Measurements from ENCODE around the gene TTR.
A peak's percentile ranks its signal among the peaks of the same experiment; 100 is the strongest.

The TTR gene

DNA sequence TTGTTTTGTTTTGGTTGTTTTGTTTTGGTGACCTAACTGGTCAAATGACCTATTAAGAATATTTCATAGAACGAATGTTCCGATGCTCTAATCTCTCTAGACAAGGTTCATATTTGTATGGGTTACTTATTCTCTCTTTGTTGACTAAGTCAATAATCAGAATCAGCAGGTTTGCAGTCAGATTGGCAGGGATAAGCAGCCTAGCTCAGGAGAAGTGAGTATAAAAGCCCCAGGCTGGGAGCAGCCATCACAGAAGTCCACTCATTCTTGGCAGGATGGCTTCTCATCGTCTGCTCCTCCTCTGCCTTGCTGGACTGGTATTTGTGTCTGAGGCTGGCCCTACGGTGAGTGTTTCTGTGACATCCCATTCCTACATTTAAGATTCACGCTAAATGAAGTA, at the start of gene TTR:
TSS of gene TTR (plus strand) at position 250 of the 400 bp plus-strand sequence. CDS start at position 276, 26 bp downstream.
- FAIRE-seq, result no peak

DNA sequence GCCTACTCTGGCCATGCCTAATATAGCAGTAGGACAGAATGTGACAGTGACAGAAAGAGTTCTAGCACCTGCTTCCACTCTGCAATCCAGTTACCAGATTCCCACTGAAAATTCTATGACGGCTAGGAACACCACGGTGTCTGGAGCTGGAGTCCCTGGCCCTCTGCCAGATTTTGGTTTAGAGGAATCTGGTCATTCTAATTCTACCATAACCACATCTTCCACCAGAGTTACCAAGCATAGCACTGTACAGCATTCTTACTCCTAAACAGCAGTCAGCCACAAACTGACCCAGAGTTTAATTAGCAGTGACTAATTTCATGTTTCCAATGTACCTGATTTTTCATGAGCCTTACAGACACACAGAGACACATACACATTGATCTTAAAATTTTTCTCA, 45.2 kb upstream of the TTR start:
- FAIRE-seq, result no peak

More for the DNA sequence above, at the start of gene TTR:
- no peak for DNase-seq (ENCODE audit: insufficient read length, low spot score)

DNA sequence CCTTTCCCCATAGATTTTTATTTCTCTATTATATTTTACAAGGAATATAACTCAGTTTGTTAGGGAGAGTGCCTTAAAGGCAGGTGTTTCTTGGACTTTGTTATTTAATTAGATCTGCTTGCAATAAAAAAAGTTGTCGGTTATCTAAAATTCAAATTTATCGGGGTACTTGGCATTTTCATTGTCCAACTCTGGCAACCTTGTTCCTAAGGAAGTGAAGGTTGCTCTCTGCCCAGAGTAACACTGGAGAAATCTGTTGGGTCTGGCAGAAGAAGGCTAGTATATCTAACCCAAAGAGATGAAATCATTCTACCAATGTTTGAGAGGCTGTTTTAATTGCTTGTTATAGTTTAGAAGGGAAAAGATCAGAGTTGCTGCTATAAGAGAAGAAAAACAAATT, 42.8 kb upstream of the TTR start:
- FAIRE-seq, result no peak
- DNase-seq (ENCODE audit: insufficient read length, low spot score), result no peak

More for the DNA sequence above, 45.2 kb upstream of the TTR start:
- DNase-seq (ENCODE audit: insufficient read length, low spot score), result no peak

DNA sequence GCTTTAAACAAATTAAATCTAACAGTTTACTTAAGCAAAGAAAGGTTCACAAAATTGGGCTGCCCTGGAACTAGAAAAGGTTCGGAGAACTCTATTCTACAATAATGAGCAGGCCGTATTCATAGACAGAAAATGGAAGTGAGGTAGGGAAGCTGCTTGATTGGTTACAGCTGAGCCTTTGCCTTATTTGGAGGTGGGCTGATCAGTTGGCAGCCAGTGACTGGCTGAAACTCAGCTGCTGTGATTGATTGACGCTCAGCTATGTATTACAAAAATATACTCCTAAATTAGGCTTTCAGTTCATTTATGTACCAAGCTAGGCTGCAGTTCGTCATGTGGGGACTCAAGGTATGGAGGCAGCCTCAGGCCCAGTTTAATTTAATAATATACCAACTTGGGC, 42.3 kb upstream of the TTR start:
- DNase-seq (ENCODE audit: insufficient read length, low spot score) (no peak), FAIRE-seq (no peak)

DNA sequence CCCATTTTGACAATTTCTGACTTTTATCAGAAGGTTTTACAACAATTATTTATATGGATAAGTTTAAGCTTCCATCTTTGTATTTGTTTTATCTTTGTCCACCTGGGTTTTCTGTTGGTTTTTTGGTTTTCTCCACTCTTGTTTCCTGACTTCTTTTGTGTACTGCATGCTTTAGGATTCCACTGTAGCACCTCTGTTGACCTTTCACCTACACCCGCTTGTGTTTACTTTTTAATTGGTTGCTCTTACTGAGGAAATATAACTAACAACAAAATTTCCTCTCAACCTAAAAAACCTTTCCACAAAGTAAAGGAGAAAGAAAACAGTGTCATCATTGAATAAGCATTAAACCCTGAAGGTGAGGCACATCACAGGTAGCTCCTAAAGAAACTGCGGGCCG, 39.8 kb upstream of the TTR start:
- DNase-seq (ENCODE audit: insufficient read length, low spot score) (no peak), FAIRE-seq (no peak)

DNA sequence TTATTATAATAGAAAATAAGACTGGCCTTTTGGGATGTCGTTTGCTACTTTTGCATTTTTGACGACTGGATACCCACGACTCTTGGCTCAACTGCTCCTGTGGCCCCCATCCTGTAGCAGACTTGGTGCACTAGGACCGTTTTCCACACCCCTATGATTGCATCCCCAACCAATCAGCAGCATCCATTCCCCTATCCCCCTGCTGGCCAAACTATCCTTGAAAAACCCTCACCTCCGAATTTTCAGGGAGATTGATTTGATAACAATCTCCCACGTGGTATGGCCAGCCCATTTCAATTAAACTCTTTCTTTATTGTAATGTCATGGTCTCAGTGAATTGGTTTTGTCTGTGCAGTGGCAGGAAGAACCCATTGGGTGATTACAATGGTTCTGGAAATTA, 37.9 kb upstream of the TTR start:
- FAIRE-seq, result no peak
- DNase-seq (ENCODE audit: insufficient read length, low spot score), result no peak

DNA sequence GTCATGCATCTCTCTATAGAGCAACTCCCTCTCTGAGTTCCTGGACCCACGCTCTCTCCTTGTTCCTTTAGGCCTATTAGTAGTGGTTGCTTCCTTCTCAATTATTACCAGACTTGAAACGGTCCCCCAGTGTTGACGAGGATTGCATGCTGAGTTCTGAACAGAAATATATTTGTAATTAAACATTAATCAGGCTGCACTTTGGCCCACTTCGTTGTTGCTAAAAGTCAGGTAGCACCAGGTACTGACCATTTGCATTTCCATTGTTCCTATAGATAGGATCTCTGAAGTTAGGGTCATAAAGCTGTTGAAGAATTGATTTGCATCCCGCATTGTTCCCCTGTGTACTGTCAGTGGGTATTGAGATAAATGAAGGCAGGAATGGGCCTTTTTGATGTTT, 36.9 kb upstream of the TTR start:
- no peak for FAIRE-seq
- DNase-seq (ENCODE audit: insufficient read length, low spot score), result no peak

DNA sequence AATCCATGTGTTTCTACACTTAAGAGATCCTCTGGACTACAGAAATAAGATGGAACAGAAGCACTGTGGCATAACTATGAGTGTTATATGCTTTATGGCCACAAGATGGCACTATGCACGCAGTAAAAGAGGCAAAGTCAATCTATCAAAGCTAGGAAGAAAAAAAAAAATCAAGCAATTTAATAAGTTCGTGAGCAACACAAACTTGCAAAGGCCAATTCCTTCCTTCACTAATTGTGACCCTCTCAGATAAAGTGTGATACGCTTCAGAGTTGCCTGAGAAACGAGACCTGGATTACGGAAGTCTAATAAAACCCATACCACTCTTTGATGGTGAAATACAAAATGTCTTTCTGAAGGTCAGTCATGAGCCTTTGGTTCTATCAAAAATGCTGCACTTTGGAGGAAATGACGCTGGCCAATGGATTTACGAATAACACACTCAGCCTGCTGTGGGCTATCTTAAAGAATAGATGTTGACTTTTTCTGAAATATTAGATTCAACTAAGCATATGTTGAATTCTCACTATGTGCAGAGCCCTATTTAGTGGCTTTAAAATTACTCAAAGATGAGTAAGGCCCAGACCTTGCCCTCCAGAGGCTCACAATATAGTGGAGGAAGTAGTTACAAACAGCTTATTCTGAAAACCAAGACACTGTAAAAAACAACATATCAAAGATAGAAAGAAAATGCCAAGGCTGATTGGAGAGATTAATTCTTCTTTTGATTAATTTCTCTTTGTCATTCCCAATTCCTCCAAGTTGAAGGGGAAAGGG, 35.5 kb upstream of the TTR start:
- DNase-seq (ENCODE audit: insufficient read length, low spot score) (peak; percentile 35), FAIRE-seq (no peak)

DNA sequence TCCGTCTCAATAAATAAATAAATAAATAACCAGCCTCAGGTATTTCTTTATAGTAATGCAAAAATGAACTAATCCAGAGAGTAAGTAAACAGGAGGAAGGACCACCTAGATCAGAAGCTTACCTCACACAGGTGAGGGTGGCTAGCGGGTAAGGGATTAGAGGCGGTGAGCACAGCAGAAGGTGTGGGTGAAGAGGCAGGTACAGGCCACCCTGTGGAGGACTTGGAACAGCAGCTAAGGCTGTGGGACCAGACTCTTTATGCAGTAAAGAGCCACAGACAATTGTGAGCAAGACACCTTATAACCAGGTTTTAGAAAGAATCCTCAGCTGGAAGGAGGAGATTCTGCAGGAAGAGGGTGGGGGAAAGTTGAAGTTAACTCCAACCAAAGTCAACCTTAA, 34.2 kb upstream of the TTR start:
- no peak for DNase-seq (ENCODE audit: insufficient read length, low spot score)
- no peak for FAIRE-seq

DNA sequence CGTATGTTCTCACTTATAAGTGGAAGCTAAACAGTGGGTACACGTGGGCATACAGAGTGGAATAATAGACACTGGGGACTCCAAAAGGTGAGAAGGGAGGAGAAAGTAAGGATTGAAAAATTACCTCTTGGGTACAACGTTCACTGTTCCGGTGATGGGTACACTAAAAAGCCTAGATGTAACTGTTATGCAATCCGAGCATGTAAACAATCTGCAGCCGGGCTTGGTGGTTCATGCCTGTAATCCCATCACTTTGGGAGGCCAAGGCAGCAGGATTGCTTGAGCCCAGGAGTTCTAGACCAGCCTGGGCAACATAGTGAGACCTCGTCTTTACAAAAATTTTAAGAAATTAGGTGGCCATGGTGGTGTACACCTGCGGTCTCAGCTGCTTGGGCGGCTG, 33.1 kb upstream of the TTR start:
- FAIRE-seq, result no peak
- DNase-seq (ENCODE audit: insufficient read length, low spot score), result no peak

DNA sequence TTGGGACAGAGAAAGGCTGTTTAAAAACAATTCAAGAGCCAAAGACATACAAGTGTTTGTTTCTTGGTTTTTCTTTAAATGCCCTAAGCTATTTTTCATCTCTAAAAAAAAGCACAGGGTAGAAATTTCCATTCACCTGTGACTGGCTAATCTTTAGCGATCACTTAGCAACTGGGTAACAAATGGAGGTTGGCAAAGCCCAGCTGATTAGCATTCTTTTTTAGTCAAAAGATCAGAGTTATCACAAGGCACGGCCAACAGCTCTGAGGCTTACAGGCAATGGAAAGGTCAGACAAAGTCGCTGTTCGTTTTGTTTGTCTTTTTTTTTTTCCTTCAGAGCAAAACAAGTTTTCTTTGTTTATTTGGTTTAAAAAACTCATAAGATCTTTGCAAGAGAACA, 29.0 kb upstream of the TTR start:
- FAIRE-seq (no peak), DNase-seq (ENCODE audit: insufficient read length, low spot score) (no peak)

DNA sequence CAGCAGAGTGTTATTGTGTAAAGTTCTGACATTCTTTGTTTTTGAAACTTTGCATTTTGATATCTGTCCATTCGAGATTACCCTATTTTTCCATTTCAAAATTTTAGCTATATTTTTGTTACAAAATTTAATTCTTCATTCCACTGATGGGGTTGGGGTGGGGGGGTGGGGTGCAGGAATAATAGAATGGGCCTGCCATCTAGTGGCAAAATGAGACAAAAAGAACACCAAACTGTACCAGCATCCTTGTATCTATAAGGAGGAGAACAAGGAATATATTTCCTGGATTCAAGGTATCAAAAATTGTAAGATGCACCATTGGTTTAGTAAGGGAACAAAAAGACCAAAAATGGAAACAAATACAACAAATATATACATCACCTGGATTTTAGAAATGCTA, 27.9 kb upstream of the TTR start:
- DNase-seq (ENCODE audit: insufficient read length, low spot score), result peak; percentile 10
- FAIRE-seq, result no peak

DNA sequence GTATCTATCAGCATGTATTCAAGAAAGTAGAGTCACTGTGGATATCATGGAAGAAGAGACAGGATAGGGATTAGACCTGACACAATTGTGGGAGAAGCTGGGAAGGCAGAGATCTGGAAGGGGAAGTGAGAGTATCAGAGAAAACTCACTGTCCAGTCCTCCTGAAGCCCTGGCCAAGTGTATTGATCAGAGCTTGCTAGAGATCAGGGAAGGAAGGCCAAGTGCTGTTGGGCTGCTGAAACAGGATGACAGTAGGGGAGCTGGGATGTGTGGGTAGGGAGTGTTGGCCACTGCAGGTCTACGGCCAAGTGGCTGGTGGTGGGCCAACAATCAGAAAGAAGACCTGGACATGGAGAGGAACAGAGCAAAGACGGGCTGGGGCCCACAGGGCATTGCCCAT, 26.3 kb upstream of the TTR start:
- no peak for FAIRE-seq
- no peak for DNase-seq (ENCODE audit: insufficient read length, low spot score)

DNA sequence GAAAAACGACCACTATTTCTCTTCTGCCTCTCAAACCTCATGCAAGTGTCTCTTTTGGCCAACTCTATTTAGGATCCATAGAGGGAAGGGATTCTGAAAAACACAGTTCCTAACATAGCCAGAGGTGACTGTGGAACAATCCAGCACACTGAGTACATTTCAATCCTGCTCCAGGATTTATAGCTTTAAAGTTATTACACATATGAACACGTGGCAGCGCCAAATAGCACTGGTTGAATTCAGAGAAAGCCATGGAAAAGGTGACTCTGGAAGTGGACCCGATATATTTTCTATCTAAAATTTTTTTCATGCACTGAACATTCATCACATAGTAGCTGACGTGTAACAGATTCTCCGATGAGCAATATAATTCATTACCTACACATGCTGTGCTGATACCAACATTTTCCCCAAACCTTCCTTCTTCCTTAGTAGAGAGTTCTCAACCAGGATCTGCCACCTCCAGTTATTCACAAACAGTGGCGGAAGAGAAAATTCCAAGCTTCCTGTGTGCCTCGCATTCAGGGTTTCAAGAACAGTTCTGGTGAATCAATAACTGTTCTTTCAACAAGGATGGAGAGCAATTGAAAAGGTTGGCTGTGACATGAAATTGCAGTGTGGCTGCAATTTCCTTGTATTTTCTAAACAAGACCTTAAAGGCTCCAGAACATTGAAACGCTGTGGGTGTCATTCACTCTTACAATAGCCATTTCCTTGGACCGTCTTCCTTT, 25.7 kb upstream of the TTR start:
- DNase-seq (ENCODE audit: insufficient read length, low spot score) (no peak), FAIRE-seq (no peak)

DNA sequence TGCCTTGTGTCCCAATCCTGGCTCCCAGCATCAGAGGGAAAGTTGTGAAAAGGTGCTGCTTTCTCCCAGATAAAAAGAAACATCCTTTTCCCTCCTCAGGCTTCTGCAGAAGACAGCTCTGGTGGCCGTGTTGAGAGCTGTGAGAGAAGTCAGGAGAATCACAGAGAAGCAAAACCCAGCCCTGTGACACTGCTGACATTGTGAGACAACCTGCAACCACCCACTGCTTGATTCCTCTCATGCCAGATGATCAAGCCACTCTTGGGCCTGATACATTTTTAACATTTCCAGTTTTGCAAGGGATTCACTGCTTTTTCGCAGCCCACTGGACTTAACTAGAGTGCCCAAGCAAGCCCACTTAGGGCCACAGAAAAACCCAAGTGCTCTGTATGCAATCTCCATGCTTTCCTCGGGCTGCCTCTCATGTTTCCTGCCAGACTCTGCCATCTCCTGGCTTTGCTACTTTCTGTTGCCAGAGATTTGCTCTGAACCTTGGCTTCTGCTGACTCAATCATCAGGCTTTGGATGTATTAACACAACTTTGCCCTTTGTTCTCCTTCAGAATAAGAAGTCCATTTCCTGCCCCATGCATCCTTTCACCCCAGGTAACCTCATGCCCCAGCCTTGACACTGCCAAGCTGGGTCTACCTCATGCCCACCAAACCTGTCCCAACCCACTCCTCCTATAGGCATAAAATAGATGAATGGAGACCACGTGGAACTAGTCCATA, 24.9 kb upstream of the TTR start:
- DNase-seq (ENCODE audit: insufficient read length, low spot score) (no peak), FAIRE-seq (no peak)

DNA sequence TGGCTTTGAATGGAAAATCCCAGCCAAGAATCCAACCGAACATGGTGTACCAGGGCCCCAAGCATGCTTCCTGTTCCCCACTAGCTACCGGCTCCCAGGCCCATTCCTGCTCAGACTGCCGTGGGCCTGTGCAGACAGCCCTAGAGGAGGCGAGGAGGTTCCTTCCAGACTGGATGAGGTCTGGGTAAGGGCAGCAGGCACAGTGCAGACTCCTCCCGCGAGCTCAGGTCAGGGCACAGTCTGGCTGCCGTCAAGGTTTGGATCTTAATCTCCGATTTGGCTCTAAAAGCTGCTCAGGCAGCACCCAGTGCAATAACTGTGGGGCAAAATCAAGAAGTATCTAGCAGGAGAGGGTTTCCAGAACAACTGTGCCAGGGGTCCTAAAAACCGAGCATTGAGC, 19.3 kb upstream of the TTR start:
- no peak for DNase-seq (ENCODE audit: insufficient read length, low spot score)
- no peak for FAIRE-seq

DNA sequence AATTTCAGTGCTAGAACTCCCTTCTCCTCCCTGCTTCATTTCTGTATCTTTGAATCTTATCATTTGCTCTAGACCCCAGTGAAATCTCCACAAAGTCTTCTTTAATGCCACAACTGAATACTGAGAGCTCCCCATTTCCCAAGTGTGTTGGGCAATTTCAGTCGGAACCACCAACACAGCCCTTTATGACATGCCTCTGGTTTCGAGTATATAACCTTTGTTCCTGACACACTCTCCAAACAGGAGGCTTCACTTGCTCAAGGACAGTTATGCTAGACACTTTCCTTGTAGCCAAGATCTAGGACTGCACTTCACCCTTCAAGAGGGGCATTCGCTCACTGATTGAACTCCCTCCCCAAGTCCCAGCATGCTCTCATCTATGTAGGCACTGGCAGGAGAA, 18.6 kb upstream of the TTR start:
- no peak for DNase-seq (ENCODE audit: insufficient read length, low spot score)
- FAIRE-seq, result no peak

DNA sequence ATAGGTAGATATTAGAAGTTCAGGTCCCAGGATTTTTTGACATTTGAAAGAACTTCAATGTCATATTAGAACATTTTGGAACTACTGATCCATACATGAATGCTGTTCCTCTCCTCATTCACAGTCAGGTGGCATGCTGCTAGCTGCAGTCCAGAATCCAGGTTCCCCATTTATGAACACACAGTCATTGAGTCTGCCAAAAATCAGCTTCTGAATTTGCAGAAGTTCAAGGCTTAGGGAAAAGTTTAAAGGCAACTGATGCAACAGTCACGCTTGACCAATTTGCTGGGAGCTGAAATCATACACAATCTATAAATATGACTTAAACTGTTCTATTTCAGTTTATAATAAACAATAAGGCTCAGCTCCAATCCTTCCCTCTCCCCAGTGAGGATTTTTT, 17.3 kb upstream of the TTR start:
- FAIRE-seq, result no peak
- DNase-seq (ENCODE audit: insufficient read length, low spot score), result no peak

DNA sequence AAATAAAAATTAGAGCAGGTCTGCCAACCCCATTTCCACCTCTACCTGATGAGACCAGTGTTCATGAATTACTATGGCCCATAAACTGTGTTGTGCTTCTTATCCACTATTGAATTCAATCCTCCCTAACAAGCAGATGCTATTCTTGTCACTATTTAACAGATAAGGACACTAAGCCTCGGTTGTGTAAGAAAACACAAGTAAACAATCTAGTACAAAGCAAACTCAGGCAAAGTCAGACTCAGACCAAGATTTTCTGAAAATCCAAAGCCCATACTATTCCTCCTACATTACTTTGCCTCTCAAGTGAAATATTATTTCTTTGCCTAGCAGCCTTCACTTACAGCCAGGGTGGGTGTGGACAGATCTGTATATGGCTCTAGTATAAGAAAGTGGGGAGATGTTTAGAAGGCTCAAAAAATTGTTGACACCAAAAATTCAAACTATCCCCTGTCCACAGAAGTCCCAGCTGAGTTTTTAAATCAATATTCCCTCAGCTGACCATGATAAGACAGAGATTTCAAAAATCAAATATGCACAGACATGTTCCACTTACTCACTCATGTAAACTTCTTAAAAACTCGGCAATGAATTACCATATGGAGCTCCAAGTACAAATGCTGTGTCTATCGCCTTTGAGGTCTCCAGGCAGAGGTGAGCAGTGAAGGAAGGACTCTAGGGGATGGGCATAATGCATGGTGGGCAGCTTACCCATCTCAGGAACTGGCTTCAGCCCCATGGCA, 16.0 kb upstream of the TTR start:
- DNase-seq (ENCODE audit: insufficient read length, low spot score) (no peak), FAIRE-seq (no peak)

DNA sequence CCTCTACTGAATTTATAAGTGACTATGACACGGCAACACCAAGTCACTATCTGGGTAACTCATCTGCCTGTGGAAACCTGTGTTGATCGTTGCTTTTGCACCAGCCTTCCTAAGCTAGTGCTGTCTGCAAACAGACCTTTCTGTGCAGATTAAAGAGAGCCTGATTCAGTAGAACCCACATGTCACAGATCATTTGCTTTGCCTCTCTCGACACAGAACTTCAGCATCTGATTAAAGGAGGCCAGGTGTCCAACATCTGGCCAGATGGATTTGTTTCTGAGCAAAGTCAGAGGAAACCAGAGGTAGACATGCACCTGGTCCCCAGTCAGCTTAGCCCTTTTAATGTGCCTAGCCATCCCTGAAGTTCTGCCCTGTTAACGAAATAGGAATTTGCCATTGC, 15.0 kb upstream of the TTR start:
- no peak for FAIRE-seq
- no peak for DNase-seq (ENCODE audit: insufficient read length, low spot score)

DNA sequence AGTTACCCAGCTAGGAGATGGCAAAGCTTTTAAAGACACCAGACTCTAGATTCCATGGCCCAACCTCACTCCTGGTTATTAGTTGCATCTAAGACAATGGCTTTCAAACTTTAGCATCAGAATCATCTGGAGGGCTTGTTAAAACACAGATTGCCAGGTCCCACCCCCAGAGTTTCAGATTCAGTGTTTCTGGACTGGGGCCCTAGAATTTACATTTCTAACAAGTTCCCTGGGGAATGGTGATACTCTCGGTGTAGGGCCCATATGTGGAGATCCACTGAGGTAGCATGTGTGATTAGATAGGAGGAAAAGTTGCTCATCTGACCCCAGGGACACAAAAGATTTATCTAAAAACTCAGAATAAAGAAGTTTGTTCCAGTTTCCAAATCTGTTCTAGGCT, 14.5 kb upstream of the TTR start:
- FAIRE-seq (no peak), DNase-seq (ENCODE audit: insufficient read length, low spot score) (no peak)
